ENCODE data around the gene TRDMT1.
"Not testable (repeated sequence)": the region's sequence is repeated elsewhere in the genome, so short reads cannot be mapped to it uniquely, and the experiment has no call there.

TRDMT1 gene

DNA sequence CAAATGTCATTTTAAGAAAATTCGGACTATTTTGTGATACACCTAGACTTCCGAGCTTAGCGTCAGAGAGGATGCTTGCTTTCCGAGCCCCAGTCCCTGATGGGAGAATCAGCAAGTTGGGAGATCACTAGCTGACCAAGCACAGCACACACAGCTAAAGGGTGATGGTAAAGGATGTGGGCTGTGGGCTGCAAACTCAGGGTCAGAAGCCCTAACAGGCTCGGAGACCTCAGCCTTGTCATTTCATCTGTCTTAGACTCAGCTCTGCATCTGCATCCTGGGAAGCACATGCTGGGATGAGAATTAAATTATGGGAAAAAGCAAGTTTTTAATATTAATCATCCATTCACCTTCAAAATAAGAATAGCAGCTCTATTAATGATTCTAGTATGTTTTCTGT is 75.1 kb downstream of the TRDMT1 start:
- DNase-seq, result no peak

DNA sequence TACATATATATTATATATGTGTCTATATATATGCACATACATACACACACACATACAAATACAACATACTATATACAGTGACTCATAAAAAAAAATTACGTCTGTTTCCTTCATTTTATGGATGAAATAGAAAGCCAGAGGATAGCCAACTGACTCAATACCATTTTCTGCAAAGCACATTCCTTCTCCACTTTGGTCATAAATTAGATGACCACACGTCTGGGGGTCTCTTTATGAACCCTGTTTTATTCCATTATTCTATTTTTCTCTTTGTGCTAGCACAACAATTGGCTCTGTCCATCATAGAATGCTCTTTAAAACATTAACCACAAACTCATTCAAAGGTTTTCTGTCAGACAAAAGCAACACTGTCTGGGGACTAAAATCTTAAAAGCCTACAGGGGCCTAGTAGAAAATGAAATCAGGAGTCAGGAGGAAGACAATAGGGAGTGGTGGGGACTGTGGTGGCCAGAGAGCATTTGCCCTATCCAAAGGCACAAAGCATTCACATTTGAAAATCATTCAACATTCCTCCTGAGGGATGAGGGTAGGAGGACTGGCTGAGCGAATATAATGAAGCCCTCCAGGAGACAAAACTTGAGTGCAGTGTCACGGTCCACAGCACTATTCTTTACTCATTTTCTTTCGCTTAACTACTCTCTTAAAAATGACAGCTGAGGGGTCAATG is 76.1 kb downstream of the TRDMT1 start:
- DNase-seq, result no peak

DNA sequence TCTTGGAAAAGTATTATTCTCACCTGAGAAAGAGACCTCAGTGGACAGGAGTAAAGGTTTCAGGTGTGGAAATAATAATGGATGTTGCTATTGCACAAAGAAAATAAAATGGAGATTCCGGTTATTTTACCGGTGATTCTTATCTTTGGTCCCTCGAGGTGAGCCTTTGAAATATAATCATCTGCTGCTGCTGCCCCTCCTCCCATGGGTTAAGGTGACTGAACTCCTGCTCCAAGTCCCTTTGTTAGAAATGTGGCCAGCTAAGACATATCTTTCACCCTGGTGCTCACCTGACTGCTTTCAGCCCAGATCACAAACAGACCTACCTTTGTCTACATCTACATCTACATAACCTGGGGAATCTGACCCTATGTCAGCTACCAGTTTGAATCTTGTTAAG is 77.5 kb downstream of the TRDMT1 start:
- DNase-seq, result no peak

DNA sequence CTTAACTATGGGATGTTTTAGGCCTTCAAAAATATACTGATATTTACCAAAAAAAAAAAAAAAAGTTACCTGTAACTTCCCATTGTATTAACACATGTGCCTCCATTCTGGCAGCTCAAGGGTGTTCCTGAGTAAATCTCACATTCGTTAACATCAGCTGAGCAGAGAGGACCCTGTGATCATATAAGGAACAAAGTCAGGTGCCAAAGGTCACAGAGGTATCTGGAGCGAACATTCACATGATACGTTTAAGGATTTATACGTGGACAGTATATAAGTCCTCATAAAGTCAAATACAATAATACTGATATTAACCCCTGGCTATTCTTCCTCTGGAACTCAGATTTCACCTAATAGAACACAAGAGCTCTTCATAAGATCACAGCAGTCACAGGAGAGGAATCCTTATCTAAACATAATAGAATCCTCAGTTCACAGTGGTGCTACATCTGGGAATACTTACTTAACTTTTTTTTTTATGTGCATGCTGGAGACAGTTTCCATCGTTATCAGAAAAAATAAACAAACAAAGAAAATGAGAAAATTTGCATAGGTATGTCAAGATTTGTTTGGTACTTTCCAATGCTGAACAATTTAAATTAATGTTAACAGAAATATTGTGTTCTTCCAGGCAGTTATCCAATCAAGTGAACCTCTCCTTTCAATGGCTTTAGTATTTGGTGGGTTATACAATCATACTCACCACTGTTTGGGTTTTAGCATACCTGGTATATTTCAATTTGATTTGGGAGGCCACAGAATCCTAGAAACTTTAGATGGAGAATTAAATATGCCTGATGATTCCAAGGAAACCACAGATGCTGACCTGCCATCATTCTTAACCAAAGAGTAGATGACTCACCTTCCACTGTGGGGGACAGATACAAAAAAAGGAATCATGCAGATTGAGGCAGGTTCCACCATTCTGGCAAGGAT is 78.5 kb downstream of the TRDMT1 start:
- DNase-seq, result no peak

DNA sequence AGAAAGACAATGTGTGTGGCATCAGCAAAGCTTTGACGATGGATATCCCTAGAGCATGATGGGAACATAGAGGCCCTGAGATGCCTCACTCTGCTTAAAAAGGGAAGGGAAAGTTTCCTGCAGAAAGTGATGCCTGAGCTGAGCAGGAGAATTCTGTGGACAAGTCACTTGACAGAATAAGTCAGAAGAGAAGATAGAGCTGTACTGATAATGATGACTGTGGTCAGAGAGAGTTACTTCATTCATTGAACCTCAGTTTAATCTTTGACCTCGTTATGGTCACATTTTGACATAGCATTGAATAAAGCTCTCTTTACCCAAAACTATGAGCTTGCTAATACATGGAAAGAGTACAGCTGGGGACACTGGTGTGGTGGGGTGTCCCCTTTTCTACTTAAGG is 79.4 kb downstream of the TRDMT1 start:
- no peak for DNase-seq

DNA sequence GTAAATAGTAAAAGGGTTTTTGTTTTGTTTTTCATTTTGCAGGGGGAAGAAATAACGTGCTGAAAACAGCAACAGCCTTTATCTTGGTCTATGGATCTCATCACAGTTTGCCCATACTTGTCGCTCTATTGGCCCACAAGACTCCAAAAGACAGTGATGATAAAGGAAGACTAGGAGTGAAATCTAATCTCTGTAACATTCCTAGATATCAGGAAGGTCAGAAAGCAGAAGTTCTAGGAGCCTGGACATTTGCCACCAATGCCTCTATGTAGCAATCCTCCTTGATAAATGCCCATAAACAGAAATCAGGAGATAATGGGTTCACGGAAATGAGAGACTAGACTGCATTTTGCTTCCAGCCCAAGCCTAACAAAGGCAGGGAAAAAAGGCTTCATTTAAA is 80.8 kb downstream of the TRDMT1 start:
- no peak for DNase-seq

DNA sequence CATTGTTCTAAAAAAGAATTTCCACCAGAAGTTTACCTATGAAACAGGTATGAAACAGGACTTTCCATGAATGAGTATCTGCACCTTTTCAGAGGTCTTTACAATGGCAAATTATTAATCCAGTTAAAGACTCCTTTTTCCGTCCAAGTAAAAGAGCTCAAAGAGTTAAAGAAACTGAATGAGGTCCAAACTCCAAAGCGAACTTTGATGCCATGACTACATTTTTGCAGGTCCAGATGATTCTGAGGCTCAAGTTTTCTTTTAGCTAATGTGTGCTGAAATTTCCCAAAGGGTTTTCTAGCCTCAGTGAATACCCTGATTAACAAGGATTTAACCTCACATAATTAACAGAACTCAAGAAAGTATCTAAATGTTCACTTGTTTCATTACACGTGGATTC is 81.6 kb downstream of the TRDMT1 start:
- no peak for DNase-seq

DNA sequence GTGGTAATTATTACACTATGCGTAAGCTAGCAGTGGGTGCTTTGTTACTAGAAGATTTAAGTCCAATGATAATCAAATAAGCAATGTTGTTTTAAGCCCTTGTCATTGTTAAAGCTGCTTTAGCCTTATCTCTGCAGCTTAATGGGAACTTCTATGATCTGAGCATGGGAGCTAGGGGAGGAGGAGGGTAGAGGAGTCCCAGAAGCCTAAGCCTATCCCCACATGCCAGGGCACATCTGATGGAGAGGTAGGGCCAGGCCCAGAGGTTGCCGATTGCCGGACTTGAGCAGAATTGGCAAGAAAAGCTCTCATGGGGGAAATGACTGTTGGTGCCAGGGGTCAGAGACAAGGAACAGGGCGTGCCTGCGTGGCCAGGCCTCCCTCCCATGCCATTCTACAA is 85.3 kb downstream of the TRDMT1 start:
- DNase-seq, result no peak

DNA sequence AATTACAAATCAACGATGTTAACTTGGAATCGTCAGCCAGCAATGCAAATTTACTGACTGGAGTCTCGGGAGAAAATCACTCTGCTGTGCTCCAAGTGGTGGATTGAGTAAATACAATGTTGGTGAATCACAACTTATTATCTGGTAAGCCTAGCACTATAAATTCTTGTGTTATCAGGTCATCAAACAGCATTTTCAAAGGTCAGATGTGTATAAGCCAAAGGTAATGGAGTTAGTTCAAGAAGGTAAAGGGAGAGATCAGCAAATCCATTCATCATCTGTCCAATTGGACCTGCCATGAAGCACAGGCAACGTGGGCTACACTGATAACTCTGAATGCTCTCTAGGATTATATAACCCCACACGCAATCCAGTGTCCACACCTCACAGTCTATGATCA is 85.8 kb downstream of the TRDMT1 start:
- no peak for DNase-seq

DNA sequence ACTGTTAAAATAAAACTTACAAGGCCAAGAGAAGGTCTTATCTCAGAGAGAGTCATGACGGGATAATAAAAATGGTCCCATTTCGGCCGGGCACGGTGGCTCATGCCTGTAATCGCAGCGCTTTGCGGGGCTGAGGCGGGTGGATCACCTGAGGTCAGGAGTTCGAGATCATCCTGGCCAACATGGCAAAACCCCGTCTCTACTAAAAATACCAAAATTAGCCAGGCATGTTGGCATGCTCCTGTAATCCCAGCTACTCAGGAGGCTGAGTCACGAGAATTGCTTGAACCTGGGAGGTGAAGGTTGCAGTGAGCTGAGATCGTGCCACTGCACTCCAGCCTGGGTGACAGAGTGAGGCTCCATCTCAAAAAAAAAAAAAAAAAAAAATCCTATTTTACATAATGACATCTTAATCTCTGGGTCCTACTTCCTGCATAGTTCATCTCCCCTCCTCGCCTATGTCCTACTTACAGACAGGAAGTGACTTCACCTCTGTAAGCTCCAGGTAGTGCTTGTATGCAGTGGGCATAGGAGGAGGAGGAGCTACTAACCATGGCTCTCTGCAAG is 86.5 kb downstream of the TRDMT1 start:
- not testable (repeated sequence) for DNase-seq

DNA sequence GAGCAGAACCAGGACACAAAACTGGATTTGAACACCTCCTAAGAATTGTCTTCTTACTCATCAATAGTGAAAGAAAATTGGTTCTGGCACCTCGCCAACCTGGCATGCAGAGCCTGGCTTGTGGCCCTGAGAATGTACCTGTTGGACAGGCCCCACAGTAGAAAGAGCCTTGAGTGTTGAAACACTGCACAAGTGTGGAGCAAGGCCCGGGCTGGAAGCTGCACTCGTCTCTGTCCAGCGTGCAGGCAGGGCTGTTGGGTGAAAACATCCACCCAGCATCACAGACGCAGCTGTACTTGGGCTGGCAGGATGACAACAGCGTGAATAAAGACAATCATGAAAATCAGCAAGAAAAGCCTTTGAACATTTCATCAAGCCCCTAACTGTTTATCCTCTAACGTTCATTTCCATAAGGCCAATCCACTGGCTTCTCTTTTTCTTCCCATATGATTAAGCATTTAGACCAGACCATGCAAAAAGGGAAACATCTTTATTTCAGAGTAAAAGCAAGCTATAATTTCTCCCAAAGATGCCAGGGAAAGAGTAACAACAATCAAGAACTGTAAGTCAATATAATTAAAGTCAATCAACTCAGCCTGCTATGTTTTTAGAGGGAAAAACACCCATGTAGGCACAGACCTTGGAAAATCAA is 87.5 kb downstream of the TRDMT1 start:
- no peak for DNase-seq

DNA sequence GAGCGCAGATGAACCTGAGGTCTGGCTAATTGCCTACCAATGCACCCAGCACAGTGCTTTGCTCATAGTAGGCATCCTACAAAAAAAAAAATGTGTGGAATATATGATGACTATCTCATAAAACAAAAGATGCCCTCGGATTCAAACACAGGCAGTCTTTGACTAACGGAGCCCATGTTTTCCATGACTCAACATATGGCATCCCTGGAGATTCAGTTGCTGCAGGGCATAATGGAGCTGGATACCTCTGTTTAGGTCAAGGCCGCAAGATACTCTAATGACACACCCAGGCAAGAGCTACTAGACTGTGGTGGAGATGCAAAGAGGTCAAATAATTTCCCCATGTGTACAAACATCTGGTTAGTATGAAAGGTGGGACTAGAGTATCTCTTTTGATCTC is 88.1 kb downstream of the TRDMT1 start:
- DNase-seq, result no peak

DNA sequence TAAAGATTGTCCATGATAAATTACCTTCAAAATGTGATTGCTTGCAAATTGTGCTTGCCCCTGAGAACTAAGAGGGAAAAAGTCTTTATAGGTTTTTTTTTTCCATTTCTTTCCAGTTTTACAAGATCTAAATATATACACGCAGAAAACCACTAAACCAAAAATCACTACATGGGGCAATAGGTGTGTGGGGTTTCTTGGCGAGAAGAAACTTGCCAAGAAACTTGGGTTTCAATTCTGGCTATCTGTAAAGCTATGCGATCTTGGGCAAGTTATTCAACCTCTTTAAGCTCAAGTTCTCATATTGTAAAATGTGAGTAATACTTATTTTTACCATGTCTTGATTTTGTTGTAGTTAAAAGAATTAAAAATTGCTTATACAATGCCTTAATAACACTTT is 88.9 kb downstream of the TRDMT1 start:
- DNase-seq, result no peak

DNA sequence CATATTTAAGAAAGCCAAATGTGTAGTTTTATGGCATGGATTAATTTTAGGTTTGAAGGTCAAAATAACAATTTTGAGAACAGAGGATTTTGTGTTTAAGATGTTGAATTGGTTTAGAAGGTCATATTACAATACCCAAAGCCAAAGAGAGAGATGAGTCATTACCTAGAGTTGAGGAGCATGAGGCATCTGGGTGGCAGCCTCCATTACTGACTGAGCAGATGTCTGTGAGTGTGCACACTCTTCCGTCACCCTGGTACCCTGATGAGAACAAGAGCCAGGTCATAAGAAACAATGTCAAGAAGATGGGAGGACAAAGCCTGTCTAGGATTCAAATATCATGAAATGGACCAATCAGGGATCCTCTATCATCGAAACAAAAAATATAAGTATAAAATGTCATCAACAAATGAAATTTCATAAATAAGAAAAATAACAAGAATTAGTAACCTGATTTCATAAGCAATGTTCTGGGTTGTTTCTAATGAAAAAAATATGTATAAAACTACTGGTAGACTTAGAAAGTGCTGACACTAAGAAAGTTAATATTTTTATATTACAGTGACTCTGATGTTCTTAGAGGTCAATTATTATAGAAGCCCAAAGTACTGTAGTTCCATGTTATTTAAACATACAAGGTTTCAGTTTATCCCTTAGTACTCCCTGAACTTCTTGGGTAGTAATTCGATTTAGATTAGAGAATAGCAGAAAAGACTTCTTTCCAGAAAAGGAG is 91.8 kb downstream of the TRDMT1 start:
- DNase-seq, result no peak

DNA sequence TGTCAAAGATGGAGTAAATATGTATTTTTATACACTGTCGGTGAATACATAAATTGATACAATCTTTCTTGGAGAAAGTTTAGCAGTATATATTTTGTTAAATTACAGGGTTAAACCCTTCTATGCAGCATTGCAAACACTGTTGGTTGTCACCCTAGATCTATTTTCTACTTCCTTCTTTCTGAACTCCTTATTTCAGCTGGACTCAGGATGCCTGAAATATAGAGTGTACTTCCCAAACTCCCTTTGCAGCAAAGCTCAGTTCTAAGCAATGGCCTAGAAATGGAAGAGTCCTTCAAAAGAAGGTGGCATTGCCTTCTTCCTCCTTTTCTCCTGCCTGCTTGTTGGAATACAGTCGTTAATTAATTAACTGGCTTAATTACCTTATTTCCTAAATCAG is 92.4 kb downstream of the TRDMT1 start:
- DNase-seq, result no peak

DNA sequence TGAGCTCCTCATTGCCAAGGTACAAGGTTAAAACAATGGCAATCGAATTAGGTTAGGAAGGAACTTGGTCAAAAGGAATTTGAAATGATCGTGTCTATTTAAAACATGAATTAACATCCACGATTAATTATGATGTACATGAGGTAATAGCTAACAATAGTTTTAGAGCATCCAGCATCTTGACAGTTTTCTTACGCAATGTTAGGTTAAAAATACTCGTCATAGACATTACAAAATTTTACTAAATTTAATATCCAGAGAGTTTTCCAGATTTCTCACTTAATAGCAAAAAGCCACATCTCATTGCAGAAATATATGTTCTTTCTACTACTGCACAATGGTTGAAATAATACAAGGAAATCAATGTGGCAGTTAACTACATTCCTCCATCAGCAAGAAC is 94.5 kb downstream of the TRDMT1 start:
- DNase-seq, result no peak

DNA sequence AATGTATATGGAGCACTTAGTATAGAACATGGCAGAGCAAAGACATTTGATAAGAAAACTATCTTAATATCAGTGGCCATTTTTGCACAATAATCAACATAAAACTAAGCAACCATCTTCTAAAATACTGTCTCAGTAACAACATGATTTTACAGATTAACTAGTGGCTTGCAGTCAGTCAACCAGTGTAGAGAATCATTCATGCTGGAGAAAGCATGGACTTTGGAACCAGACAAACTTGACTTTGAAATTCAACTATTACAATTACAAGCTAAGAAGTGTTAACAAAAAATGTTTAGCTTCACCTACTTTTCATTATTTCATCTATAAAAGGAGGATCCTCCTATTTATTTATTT is 99.6 kb downstream of the TRDMT1 start:
- DNase-seq, result no peak

DNA sequence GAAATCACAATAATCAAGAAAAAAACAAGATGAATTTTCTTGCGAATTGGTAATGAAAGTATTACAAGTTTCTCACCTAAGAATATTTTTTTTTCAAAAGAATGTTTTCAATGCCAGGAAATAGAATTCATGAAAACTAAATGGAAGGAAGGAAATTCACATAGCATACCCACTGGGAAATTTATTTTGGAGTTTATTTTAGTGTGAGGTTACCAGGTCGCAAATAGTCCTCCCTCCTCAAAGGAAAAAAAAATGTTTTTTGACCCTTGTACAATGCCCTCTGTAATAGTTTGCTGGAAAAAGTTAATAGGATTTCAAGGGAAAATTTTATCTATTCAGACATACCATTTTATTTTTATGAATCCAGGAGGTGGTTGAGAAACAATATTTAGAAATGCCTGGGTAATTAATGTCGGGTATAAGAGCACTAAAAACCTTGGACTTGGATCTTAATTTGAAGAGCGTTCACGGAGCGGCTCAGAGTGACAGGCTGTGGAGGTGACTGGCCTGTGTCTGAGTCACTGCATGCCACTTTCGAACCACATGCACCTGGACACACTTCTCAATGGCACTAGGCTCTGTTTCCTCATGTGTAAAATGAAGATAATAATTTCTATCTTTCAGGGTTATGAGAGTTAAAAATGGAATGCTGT is 100.1 kb downstream of the TRDMT1 start:
- DNase-seq, result no peak

DNA sequence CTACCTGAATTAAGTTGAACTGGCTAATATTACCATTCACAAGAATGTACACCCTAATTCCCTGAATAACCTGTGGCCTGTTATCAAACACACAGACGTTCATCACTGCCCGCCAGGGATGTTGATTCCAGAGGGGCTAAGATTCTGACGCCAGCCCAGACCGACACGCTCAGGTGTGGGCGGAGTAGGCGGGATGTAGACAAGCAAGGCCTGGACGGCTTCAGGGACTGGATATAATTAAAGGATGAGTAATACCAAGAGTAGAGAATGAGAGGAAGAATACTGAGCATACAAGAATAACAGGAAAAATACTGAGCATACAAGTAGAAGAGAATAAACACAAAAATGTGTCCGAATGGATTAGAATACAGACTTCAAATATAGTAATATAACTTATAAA is 100.9 kb downstream of the TRDMT1 start:
- no peak for DNase-seq

DNA sequence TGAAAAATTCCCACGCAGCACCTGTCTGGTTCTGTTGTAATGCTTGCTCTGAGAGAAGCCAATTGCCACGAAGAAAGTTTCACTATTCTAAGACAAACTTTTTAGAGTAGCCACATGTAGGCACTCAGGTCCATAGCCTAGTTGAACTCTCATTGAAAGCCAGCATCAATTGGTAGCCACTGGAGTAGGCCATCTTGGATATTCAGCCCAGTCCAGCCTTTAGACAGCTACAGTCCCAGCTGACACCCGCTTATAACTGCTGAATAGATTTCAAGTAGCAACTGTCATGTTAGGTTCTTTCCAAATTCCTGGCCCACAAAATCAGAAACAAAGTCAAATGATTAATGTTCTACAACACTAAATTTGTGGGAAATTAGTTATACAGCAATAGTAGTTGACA is 103.5 kb downstream of the TRDMT1 start:
- no peak for DNase-seq
